H4 (cell line): Measurements from ENCODE around the gene TRIM63. TPM values are rescaled to one million over a fixed set of nuclear protein-coding genes. Genes with fewer than 3 reads are reported as not detected.
A peak's percentile ranks its signal among the peaks of the same experiment; 100 is the strongest.

Source experiments
- DNase-seq: peaks from one replicate; pipeline ENCODE4 v3.0.0-alpha.2; 2015; ENCODE audit warnings: low spot score
- total RNA-seq: library from RNA; depleted of rRNA; stranded (reverse); fragments of >200 nt; shearing (Covaris generic); gene quantifications from 2 replicates; pipeline ENCODE4 v1.2.3, GENCODE V29; 2014

TRIM63 gene
- total RNA-seq, 1 experiment from 2014 or later, result not detected

- no peak for DNase-seq
These were observed 10.2 kb downstream of the TRIM63 start for GRCh38 chr1:26057189-26057588.

- no peak for DNase-seq
These were observed 12.4 kb downstream of the TRIM63 start for GRCh38 chr1:26055041-26055440.

GRCh38 chr1:26053718-26054560 lies 13.5 kb downstream of the TRIM63 start:
- DNase-seq, result no peak

GRCh38 chr1:26050248-26050640 lies 17.2 kb downstream of the TRIM63 start:
- DNase-seq, result no peak

GRCh38 chr1:26049531-26050247 lies 17.7 kb downstream of the TRIM63 start:
- no peak for DNase-seq

GRCh38 chr1:26047278-26047874 lies 20.1 kb downstream of the TRIM63 start:
- no peak for DNase-seq

GRCh38 chr1:26046246-26047095 lies 21.0 kb downstream of the TRIM63 start:
- DNase-seq, result no peak

- DNase-seq, result no peak
These were observed 21.6 kb downstream of the TRIM63 start, which contains the start of gene SLC30A2 for GRCh38 chr1:26045722-26046245. TSS of gene SLC30A2 (minus strand) at chr1:26046118. CDS start at chr1:26045896, 222 bp downstream.

- no peak for DNase-seq
These were observed 22.3 kb downstream of the TRIM63 start for GRCh38 chr1:26044971-26045721.

- no peak for DNase-seq
These were observed 23.0 kb downstream of the TRIM63 start for GRCh38 chr1:26044414-26044813.

- no peak for DNase-seq
These were observed 23.7 kb downstream of the TRIM63 start for GRCh38 chr1:26043765-26044164.

- no peak for DNase-seq
These were observed 25.5 kb downstream of the TRIM63 start for GRCh38 chr1:26041978-26042377.

GRCh38 chr1:26041401-26041800 lies 26.0 kb downstream of the TRIM63 start:
- no peak for DNase-seq

- DNase-seq, result no peak
These were observed 28.5 kb downstream of the TRIM63 start for GRCh38 chr1:26038904-26039303.

GRCh38 chr1:26038477-26038876 lies 29.0 kb downstream of the TRIM63 start:
- no peak for DNase-seq

- no peak for DNase-seq
These were observed 29.5 kb downstream of the TRIM63 start for GRCh38 chr1:26037904-26038303.

GRCh38 chr1:26036756-26037281 lies 30.6 kb downstream of the TRIM63 start:
- no peak for DNase-seq

GRCh38 chr1:26035959-26036755 lies 31.3 kb downstream of the TRIM63 start:
- peak; percentile 63 for DNase-seq

- peak; percentile 89 for DNase-seq
These were observed 32.0 kb downstream of the TRIM63 start for GRCh38 chr1:26035203-26035958.
